Caco-2 (cell line): ENCODE data around the gene MUC20. TPM values are rescaled to one million over a fixed set of nuclear protein-coding genes. Genes with fewer than 3 reads are reported as not detected.
"Not testable (repeated sequence)": the region's sequence is repeated elsewhere in the genome, so short reads cannot be mapped to it uniquely, and the experiment has no call there.

ENCODE experiments used
- BruUV-seq: library from RNA; stranded (reverse); fragments of 400-500 nt; replicated peaks from 2 replicates; lab custom pipeline; 2021; lab: Mats Ljungman, UMichigan
- CTCF ChIA-PET: fragments of 300-600 bp; sonication (Branson Sonifier 250); formaldehyde crosslinking; loops from one replicate; lab custom pipeline; 2022; ENCODE audit warnings: antibody characterized with exemption; lab: Charles Lee
- POLR2A ChIA-PET: fragments of 300-600 bp; sonication (Branson Sonifier 250); formaldehyde crosslinking; loops from one replicate; lab custom pipeline; 2022; ENCODE audit warnings: antibody characterized with exemption; lab: Charles Lee
- DNase-seq, 2 experiments: peaks; one replicate each; pipeline versions ENCODE4 v3.0.0 to v3.0.0-alpha.2; 2020 to 2022
- H3K27me3 ChIP-seq: replicated peaks from 2 replicates; pipeline ENCODE4 v1.6.0; 2011; ENCODE audit warnings: low read length; ENCODE audit not compliant: control insufficient read depth, insufficient read depth
- H3K36me3 ChIP-seq: 2 replicates; pipeline ENCODE4 v1.5.1; 2011; ENCODE audit warnings: low read length; ENCODE audit not compliant: control insufficient read depth, insufficient read depth
- H3K4me1 ChIP-seq: fragments of 250-450 bp; sonication (Bioruptor Pico); 2 replicates; pipeline ENCODE4 v1.5.1; 2020; ENCODE audit warnings: mild to moderate bottlenecking
- H3K4me3 ChIP-seq: 2 replicates; pipeline ENCODE4 v1.5.1; 2011; ENCODE audit warnings: low read depth, mild to moderate bottlenecking, control low read depth, low read length
- H3K9me3 ChIP-seq: fragments of 250-450 bp; sonication (Bioruptor Pico); 2 replicates; pipeline ENCODE4 v1.5.1; 2020; ENCODE audit warnings: mild to moderate bottlenecking, moderate library complexity
- H3K27ac Mint-ChIP-seq: one replicate; pipeline ENCODE4 v1.8.0; 2022; ENCODE audit warnings: mixed read lengths; ENCODE audit not compliant: unreplicated experiment
- H3K27me3 Mint-ChIP-seq: one replicate; pipeline ENCODE4 v1.8.0; 2022; ENCODE audit warnings: mixed read lengths; ENCODE audit not compliant: insufficient read depth, unreplicated experiment
- H3K36me3 Mint-ChIP-seq: one replicate; pipeline ENCODE4 v1.8.0; 2022; ENCODE audit warnings: mild to moderate bottlenecking, mixed read lengths; ENCODE audit not compliant: insufficient read depth, unreplicated experiment
- H3K4me1 Mint-ChIP-seq: one replicate; pipeline ENCODE4 v1.8.0; 2022; ENCODE audit warnings: low read depth, mixed read lengths; ENCODE audit not compliant: unreplicated experiment
- H3K4me3 Mint-ChIP-seq: one replicate; pipeline ENCODE4 v1.8.0; 2022; ENCODE audit warnings: mild to moderate bottlenecking, moderate library complexity, mixed read lengths; ENCODE audit not compliant: unreplicated experiment
- H3K9me3 Mint-ChIP-seq: one replicate; pipeline ENCODE4 v1.8.0; 2022; ENCODE audit warnings: mixed read lengths; ENCODE audit not compliant: unreplicated experiment
- CTCF ChIP-seq, 2 experiments: fragments of 200-600 bp in 1 of 2; IDR thresholded peaks; 1 replicate in 1 of 2; 2 replicates in 1 of 2; pipeline versions ENCODE4 v1.5.1 to v1.8.0; 2011 to 2022; ENCODE audit warnings: antibody characterized with exemption in 1 of 2, control low read depth in 1 of 2, inconsistent platforms in 1 of 2, low read depth in 1 of 2, low read length in 1 of 2, mild to moderate bottlenecking in 1 of 2, moderate library complexity in 1 of 2; ENCODE audit not compliant: insufficient read depth in 1 of 2, severe bottlenecking in 1 of 2, unreplicated experiment in 1 of 2
- intact Hi-C: fragments of 100-400 bp; cut with micrococcal nuclease; formaldehyde crosslinking; loops from one replicate; pipeline ENCODE4 v1.10.0; 2022; ENCODE audit not compliant: unreplicated experiment
- total RNA-seq: library from RNA; stranded (reverse); gene quantifications from 2 replicates; pipeline ENCODE4 v1.2.3, GENCODE V29; 2022

The MUC20 gene
- total RNA-seq, 1 experiment from 2014 or later, result 0.88 TPM

GRCh38 chr3:195708626-195709481 is 11.9 kb upstream of the MUC20 start:
- H3K4me1 ChIP-seq, result no peaks in the 10 kb centered on the region
- no peak overlapping the region for H3K4me3 ChIP-seq
- intact Hi-C loops, result no loop called here
- Mint-ChIP-seq H3K4me3 (no peak overlapping the region), H3K27me3 (no peaks in the 10 kb centered on the region), H3K9me3 (no peaks in the 10 kb centered on the region), H3K36me3 (no peaks in the 10 kb centered on the region), H3K4me1 (peaks cover 7% of the 10 kb centered on the region), H3K27ac (no peak overlapping the region)
- H3K27me3 ChIP-seq, result no peaks in the 10 kb centered on the region
- no peaks in the 10 kb centered on the region for H3K36me3 ChIP-seq
- TF ChIP-seq CTCF (IDR thresholded peaks at IDR 0.05; ENCODE audit: insufficient read depth in 1 of 2, low read depth in 1 of 2, low read length in 1 of 2, severe bottlenecking in 1 of 2, unreplicated experiment in 1 of 2), result no peak
- no TSS peak for BruUV-seq
- ChIA-PET POLR2A (interaction anchor here (0.5 kb wide), 1 partner anchor 8 kb away, joined by 3 read pairs; no protein-coding TSS in a partner anchor), CTCF (no interaction called here)
- H3K9me3 ChIP-seq, result no peaks in the 10 kb centered on the region
- peak in 1 of 2 experiments; percentile 26 for DNase-seq

GRCh38 chr3:195709676-195710085 is 11.1 kb upstream of the MUC20 start:
- ChIA-PET POLR2A (no interaction called here), CTCF (no interaction called here)
- H3K4me1 Mint-ChIP-seq, result peaks cover 7% of the 10 kb centered on the region
- peak in 1 of 2 experiments; percentile 26 for DNase-seq
- TF ChIP-seq CTCF (IDR thresholded peaks at IDR 0.05; ENCODE audit: insufficient read depth in 1 of 2, low read depth in 1 of 2, low read length in 1 of 2, severe bottlenecking in 1 of 2, unreplicated experiment in 1 of 2), result no peak
- BruUV-seq, result no TSS peak
- H3K36me3 ChIP-seq, result no peaks in the 10 kb centered on the region
- H3K27me3 Mint-ChIP-seq, result no peaks in the 10 kb centered on the region
- H3K27me3 ChIP-seq, result no peaks in the 10 kb centered on the region
- H3K4me1 ChIP-seq, result no peaks in the 10 kb centered on the region
- H3K36me3 Mint-ChIP-seq, result no peaks in the 10 kb centered on the region
- H3K27ac Mint-ChIP-seq, result no peak overlapping the region
- no peaks in the 10 kb centered on the region for H3K9me3 Mint-ChIP-seq
- intact Hi-C loops, result no loop called here
- H3K9me3 ChIP-seq, result no peaks in the 10 kb centered on the region
- H3K4me3 ChIP-seq, result no peak overlapping the region
- H3K4me3 Mint-ChIP-seq, result no peak overlapping the region

- H3K9me3 Mint-ChIP-seq, H3K27me3 Mint-ChIP-seq, H3K4me1 ChIP-seq, H3K9me3 ChIP-seq, H3K36me3 ChIP-seq, H3K4me3 ChIP-seq, H3K36me3 Mint-ChIP-seq, H3K4me3 Mint-ChIP-seq, H3K4me1 Mint-ChIP-seq, POLR2A ChIA-PET, intact Hi-C loops, BruUV-seq, CTCF ChIA-PET, H3K27ac Mint-ChIP-seq, H3K27me3 ChIP-seq: not testable (repeated sequence)
- DNase-seq, result peak in 1 of 2 experiments; percentile 27
These were observed 10.5 kb upstream of the MUC20 start for GRCh38 chr3:195710126-195710905.

- H3K36me3 Mint-ChIP-seq, intact Hi-C loops, H3K36me3 ChIP-seq, BruUV-seq, H3K4me1 Mint-ChIP-seq, H3K4me3 Mint-ChIP-seq, H3K27me3 Mint-ChIP-seq, H3K4me3 ChIP-seq, H3K9me3 ChIP-seq, H3K9me3 Mint-ChIP-seq, H3K27me3 ChIP-seq, H3K27ac Mint-ChIP-seq, POLR2A ChIA-PET: not testable (repeated sequence)
- CTCF ChIA-PET, result interaction anchor here (0.8 kb wide), 1 partner anchor 127 kb away, joined by 5 read pairs; no protein-coding TSS in a partner anchor
- DNase-seq, result peak in 1 of 2 experiments; percentile 31
- H3K4me1 ChIP-seq, result peaks cover 11% of the 10 kb centered on the region
These were observed 9.5 kb upstream of the MUC20 start for GRCh38 chr3:195711091-195711812.
